Transverse colon (tissue), 4 donors: Measurements from ENCODE around the gene DHRS13. TPM values are rescaled to one million over a fixed set of nuclear protein-coding genes. Genes with fewer than 3 reads are reported as not detected.
A peak's percentile ranks its signal among the peaks of the same experiment; 100 is the strongest.

Source experiments
- DNase-seq: peaks from one replicate; pipeline ENCODE4 v3.0.0-alpha.2; 2019
- H3K27ac ChIP-seq, 4 donors: fragments of 200-600 bp; sonication (generic); 2 replicates each; pipeline ENCODE4 v1.5.1; 2016 to 2018; ENCODE audit warnings: inconsistent platforms in 4 of 4
- H3K27me3 ChIP-seq: fragments of 200-600 bp; sonication (generic); 2 replicates; pipeline ENCODE4 v1.5.1; 2017; ENCODE audit warnings: inconsistent platforms
- H3K36me3 ChIP-seq, 4 donors: fragments of 200-600 bp; sonication (generic); 2 replicates each; pipeline ENCODE4 v1.5.1; 2017 to 2019; ENCODE audit warnings: inconsistent platforms in 4 of 4
- H3K4me1 ChIP-seq, 4 donors: fragments of 200-600 bp; sonication (generic); 2 replicates each; pipeline ENCODE4 v1.5.1; 2017 to 2020; ENCODE audit warnings: inconsistent platforms in 4 of 4
- H3K4me3 ChIP-seq, 4 donors: fragments of 200-600 bp; sonication (generic); 1 replicate in 1 of 4; 2 replicates in 3 of 4; pipeline versions ENCODE4 v1.5.1 to v1.6.1; 2017 to 2019; ENCODE audit warnings: inconsistent platforms in 4 of 4
- H3K9me3 ChIP-seq, 2 donors: fragments of 200-600 bp; sonication (generic); 2 replicates each; pipeline ENCODE4 v1.5.1; 2017 to 2019; ENCODE audit warnings: inconsistent platforms in 2 of 2
- EP300 ChIP-seq: sonication (generic); formaldehyde crosslinking; IDR thresholded peaks from one replicate; pipeline ENCODE4 v1.6.1; 2017; ENCODE audit warnings: antibody characterized with exemption, low read depth
- POLR2A ChIP-seq: fragments of 450-650 bp; IDR thresholded peaks from one replicate; pipeline ENCODE4 v1.6.1; 2016; ENCODE audit warnings: antibody characterized with exemption, mild to moderate bottlenecking, moderate library complexity
- POLR2AphosphoS5 ChIP-seq, 3 donors: sonication (generic); formaldehyde crosslinking; IDR thresholded peaks; one replicate each; pipeline ENCODE4 v1.6.1; 2016; ENCODE audit warnings: antibody characterized with exemption in 3 of 3
- WGBS, 2 donors: methylation state at CpG; one replicate each; pipeline ENCODE4 v1.1.5; 2018; ENCODE audit warnings: low coverage in 1 of 2; 5-methylcytosine and 5-hydroxymethylcytosine counted together
- in situ Hi-C, 4 donors: fragments of 200-750 bp; cut with MboI; loops; one replicate each; pipeline versions ENCODE4 v1.15.0 to v1.15.1; 2017; ENCODE audit warnings: low sequenced_read_pairs in 3 of 4, low pct_ligation_motif_present in 1 of 4, low pct_unique_long_range_greater_than_20kb in 1 of 4
- intact Hi-C: fragments of 100-400 bp; cut with DNase I; formaldehyde crosslinking; loops from one replicate; pipeline ENCODE4 v1.15.1; 2023; ENCODE audit warnings: low total_unique reads
- total RNA-seq, 4 donors: library from RNA; depleted of rRNA; stranded (reverse); fragments of >200 nt; gene quantifications; one replicate each; pipeline ENCODE4 v1.1.0, GENCODE V29; 2016
- TF ChIP-seq, protein P1 (sequence below), 5 experiments: fragments of 200-600 bp in 3 of 5; fragments of 450-650 bp in 2 of 5; sonication (generic) in 3 of 5; IDR thresholded peaks; 1 replicate in 2 of 5; 2 replicates in 3 of 5; pipeline ENCODE4 v1.5.1; 2016 to 2017; ENCODE audit warnings: antibody characterized with exemption in 5 of 5, inconsistent platforms in 3 of 5, mild to moderate bottlenecking in 2 of 5, moderate library complexity in 1 of 5

Gene DHRS13
- total RNA-seq, 4 donors from 2014 or later, result 2.2 to 6.5 (median 6.0) TPM

- Histone ChIP-seq H3K4me3 (no peak overlapping the region), H3K27ac (no peak overlapping the region), H3K36me3 (peaks cover 0 to 5% (median under 1%) of the 10 kb centered on the region in 4 donors), H3K9me3 (no peaks in the 10 kb centered on the region), H3K27me3 (no peaks in the 10 kb centered on the region), H3K4me1 (peaks cover 9 to 32% (median 27%) of the 10 kb centered on the region in 4 donors)
- no peak for TF ChIP-seq POLR2A
- no peak for TF ChIP-seq POLR2AphosphoS5 (IDR thresholded peaks at IDR 0.05)
- TF ChIP-seq, protein P1, sequence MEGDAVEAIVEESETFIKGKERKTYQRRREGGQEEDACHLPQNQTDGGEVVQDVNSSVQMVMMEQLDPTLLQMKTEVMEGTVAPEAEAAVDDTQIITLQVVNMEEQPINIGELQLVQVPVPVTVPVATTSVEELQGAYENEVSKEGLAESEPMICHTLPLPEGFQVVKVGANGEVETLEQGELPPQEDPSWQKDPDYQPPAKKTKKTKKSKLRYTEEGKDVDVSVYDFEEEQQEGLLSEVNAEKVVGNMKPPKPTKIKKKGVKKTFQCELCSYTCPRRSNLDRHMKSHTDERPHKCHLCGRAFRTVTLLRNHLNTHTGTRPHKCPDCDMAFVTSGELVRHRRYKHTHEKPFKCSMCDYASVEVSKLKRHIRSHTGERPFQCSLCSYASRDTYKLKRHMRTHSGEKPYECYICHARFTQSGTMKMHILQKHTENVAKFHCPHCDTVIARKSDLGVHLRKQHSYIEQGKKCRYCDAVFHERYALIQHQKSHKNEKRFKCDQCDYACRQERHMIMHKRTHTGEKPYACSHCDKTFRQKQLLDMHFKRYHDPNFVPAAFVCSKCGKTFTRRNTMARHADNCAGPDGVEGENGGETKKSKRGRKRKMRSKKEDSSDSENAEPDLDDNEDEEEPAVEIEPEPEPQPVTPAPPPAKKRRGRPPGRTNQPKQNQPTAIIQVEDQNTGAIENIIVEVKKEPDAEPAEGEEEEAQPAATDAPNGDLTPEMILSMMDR (IDR thresholded peaks at IDR 0.05), result no peak
- no peak for TF ChIP-seq EP300
- DNase-seq, result no peak
- 87% methylated on average over 24 of the region's 24 CpGs; no CpG with 5 or more reads in 1 of the 2 donors for WGBS, 2 donors
- intact Hi-C loops (loop anchor here (5.0 kb wide), 1 partner anchor 51 kb away; the partner anchor contains the start of gene PHF12), in situ Hi-C loops (loop anchor here in 2 of 4 donors (25.0 kb wide), 1 partner anchor 139 kb away; no protein-coding TSS in a partner anchor)
Measured at GRCh38 chr17:28900986-28901726, 1.7 kb downstream of the DHRS13 start.

DNA sequence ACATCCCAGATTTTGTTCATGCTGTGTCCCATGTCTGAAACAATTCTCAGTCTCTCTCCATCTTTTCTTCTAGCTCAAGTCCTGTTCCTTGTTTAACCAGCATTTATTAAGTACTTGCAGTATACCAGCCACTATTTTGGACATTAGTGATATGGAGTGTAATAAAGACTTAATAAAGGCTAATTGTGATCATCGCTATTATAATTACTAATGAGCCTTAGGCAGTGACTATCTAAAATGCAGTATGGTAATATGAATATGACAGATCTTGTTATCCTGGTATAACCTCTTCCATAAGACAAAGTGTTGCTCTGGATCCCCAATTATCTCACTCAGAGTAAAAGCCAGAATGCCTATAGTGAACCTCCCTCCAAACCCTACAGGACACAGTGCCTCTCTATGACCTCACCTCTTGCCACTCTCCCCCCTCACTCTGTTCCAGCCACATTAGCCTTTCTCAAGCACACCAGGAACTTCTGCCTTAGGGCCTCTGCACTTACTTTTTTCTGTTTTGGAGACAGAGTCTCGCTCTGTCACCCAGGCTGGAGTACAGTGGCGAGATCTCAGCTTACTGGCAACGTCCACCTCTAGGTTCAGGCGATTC lies 3.6 kb downstream of the DHRS13 start:
- Histone ChIP-seq H3K4me1 (peaks cover 9 to 42% (median 35%) of the 10 kb centered on the region in 4 donors), H3K9me3 (no peaks in the 10 kb centered on the region), H3K27ac (no peak overlapping the region), H3K4me3 (no peak overlapping the region), H3K27me3 (no peaks in the 10 kb centered on the region), H3K36me3 (no peaks in the 10 kb centered on the region)
- WGBS, 2 donors, result 89 to 98% methylated on average over 5 of the region's 5 CpGs
- no peak for TF ChIP-seq POLR2A
- TF ChIP-seq EP300, result no peak
- TF ChIP-seq, protein P1 (IDR thresholded peaks at IDR 0.05), result no peak
- TF ChIP-seq POLR2AphosphoS5 (IDR thresholded peaks at IDR 0.05), result no peak
- intact Hi-C loops (no loop called here), in situ Hi-C loops (loop anchor here in 1 of 4 donors (25.0 kb wide), 1 partner anchor 137 kb away; no protein-coding TSS in a partner anchor)
- DNase-seq, result no peak

- in situ Hi-C loops, result loop anchor here in 1 of 4 donors (25.0 kb wide), 1 partner anchor 136 kb away; no protein-coding TSS in a partner anchor
- DNase-seq, result no peak
- H3K27ac ChIP-seq, result peak overlapping the region; percentile 89 to 97 (median 92)
- H3K9me3 ChIP-seq, result no peaks in the 10 kb centered on the region
- TF ChIP-seq, protein P1 (IDR thresholded peaks at IDR 0.05), result no peak
- TF ChIP-seq POLR2A, result no peak
- no peak for TF ChIP-seq EP300
- intact Hi-C loops, result no loop called here
- WGBS, 2 donors, result 87 to 95% methylated on average over 4 to 12 of the region's 12 CpGs
- peaks cover 9 to 50% (median 39%) of the 10 kb centered on the region in 4 donors for H3K4me1 ChIP-seq
- no peaks in the 10 kb centered on the region for H3K27me3 ChIP-seq
- H3K36me3 ChIP-seq, result no peaks in the 10 kb centered on the region
- no peak overlapping the region for H3K4me3 ChIP-seq
Measured at GRCh38 chr17:28898527-28898955, 4.3 kb downstream of the DHRS13 start.
